ENCODE results near the gene RPL18A. TPM values are rescaled to one million over a fixed set of nuclear protein-coding genes. Genes with fewer than 3 reads are reported as not detected.

Gene RPL18A
- polyA plus RNA-seq, 1 donor, result 759 TPM

- DNase-seq, result no peak
Observed at GRCh38 chr19:17836530-17836929, 23.2 kb upstream of the RPL18A start.

GRCh38 chr19:17837972-17838371, 21.7 kb upstream of the RPL18A start:
- no peak for DNase-seq

- DNase-seq, result no peak
Observed at GRCh38 chr19:17840019-17840418, 19.7 kb upstream of the RPL18A start.

GRCh38 chr19:17841371-17841809, 18.3 kb upstream of the RPL18A start:
- DNase-seq, result no peak

- peak; percentile 85 for DNase-seq
Observed at GRCh38 chr19:17841810-17842662, 17.7 kb upstream of the RPL18A start.

GRCh38 chr19:17842663-17843291, 16.9 kb upstream of the RPL18A start:
- DNase-seq, result no peak

GRCh38 chr19:17843292-17843827, 16.4 kb upstream of the RPL18A start:
- no peak for DNase-seq

GRCh38 chr19:17843908-17844490, 15.7 kb upstream of the RPL18A start:
- no peak for DNase-seq

- DNase-seq, result no peak
Observed at GRCh38 chr19:17846146-17846545, 13.6 kb upstream of the RPL18A start.

GRCh38 chr19:17847538-17848366, 12.0 kb upstream of the RPL18A start, which contains the start of gene JAK3:
JAK3 (minus strand) TSS chr19:17847982; CDS start chr19:17844417, 3,565 bp downstream.
- DNase-seq, result peak; percentile 75

GRCh38 chr19:17848595-17849292, 11.0 kb upstream of the RPL18A start:
- DNase-seq, result no peak

GRCh38 chr19:17854061-17854460, 5.6 kb upstream of the RPL18A start:
- no peak for DNase-seq

- DNase-seq, result peak; percentile 70
Observed at GRCh38 chr19:17855280-17856152, 4.2 kb upstream of the RPL18A start.

- DNase-seq, result no peak
Observed at GRCh38 chr19:17860331-17860992, 752 bp downstream of the RPL18A start.

- DNase-seq, result no peak
Observed at GRCh38 chr19:17860993-17861360, 1.3 kb downstream of the RPL18A start.

GRCh38 chr19:17861542-17862402, 2.1 kb downstream of the RPL18A start:
- DNase-seq, result no peak

- DNase-seq, result no peak
Observed at GRCh38 chr19:17862711-17863519, 3.2 kb downstream of the RPL18A start.
